ENCODE measurements around the gene ISOC2.
A peak's percentile ranks its signal among the peaks of the same experiment; 100 is the strongest.

ISOC2 gene

GRCh38 chr19:55476100-55476775 is 14.8 kb upstream of the ISOC2 start, which contains the start of gene ZNF628:
Gene ZNF628 (plus strand): TSS chr19:55476617. CDS start chr19:55479911, 3,294 bp downstream.
- peak; percentile 95 for DNase-seq

DNA sequence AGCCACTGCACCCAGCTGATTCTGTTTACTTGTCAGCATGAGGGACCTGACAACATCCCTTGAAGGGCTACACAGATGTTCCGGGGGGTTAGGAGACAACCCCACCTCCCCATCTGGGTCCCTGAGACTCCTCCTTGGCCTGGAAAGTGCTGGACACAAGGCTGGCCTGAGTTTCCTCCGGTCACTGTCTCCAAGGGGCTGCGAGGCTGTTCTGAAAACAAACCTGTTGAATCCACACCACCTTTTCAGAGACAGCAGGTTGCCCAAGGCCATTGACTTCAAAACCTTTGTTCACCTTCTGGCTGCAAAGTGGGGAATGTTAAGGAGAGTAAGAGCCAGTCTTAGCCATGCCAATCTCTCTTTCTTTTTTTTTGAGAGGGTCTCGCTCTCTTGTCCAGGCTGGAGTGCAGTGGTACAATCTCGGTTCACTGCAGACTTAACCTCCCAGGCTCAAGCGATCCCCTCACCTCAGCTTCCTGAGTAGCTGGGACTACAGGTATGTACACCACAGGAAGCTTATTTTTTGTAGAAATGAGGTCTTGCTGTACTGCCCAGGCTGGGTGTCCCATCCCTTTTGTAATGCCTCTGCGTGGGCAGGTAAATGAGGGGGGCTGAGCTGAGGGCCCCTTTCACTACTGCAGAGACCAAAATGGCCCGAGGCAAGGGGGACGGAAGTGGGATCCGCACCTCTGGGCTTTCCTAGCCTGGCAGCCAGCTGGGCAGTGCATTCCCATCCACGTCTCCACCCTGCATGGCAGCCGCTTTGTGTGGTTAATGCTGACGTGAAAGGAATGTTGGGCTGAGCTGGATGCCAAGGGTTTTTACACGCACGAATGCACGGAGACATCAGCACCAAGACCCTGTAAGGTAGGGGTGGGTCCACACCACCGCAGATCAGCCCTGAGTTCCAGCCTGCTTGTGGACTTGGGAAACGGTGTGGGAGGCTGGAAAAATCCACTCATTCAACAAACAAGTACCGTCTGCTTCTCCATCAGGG is 13.1 kb upstream of the ISOC2 start:
- DNase-seq: no peak

GRCh38 chr19:55473225-55474012 is 12.0 kb upstream of the ISOC2 start:
- DNase-seq: no peak

- no peak for DNase-seq
These were observed 11.0 kb upstream of the ISOC2 start for GRCh38 chr19:55472463-55472862.

DNA sequence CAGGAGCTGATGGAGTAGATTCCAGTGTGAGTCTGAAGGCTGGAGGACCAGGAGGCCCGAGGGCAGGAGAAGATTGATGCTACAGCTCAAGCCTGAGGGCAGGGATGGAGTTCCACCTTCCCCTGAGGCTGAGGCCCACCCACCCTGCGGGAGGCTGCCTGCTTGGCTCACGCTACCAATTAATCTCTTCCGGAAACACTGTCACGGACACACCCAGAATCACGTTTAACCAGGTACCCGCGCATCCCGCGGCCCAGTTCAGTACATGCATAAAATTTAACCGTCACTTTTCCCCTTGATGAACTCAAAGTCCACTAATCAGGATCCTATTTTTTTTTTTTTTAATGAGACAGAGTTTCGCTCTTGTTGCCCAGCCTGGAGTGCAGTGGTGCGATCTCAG is 9.8 kb upstream of the ISOC2 start:
- DNase-seq: no peak

DNA sequence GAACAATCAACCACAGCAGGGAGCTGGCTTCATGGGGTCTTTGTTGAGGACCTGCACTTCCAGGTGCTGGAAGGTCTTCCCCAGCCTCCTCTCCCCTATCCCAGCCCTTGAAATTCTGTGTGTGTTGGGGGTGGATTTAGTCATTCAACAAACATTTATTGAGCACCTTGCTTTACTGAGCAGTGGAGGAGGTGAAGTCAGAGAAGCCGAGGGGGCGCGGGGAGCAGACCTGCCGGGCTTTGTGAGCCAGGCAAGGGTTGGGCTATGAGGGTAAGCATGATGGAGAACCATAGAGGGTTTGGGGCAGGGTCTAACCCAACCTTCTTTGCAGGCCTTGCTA is 6.6 kb upstream of the ISOC2 start:
- no peak for DNase-seq

DNA sequence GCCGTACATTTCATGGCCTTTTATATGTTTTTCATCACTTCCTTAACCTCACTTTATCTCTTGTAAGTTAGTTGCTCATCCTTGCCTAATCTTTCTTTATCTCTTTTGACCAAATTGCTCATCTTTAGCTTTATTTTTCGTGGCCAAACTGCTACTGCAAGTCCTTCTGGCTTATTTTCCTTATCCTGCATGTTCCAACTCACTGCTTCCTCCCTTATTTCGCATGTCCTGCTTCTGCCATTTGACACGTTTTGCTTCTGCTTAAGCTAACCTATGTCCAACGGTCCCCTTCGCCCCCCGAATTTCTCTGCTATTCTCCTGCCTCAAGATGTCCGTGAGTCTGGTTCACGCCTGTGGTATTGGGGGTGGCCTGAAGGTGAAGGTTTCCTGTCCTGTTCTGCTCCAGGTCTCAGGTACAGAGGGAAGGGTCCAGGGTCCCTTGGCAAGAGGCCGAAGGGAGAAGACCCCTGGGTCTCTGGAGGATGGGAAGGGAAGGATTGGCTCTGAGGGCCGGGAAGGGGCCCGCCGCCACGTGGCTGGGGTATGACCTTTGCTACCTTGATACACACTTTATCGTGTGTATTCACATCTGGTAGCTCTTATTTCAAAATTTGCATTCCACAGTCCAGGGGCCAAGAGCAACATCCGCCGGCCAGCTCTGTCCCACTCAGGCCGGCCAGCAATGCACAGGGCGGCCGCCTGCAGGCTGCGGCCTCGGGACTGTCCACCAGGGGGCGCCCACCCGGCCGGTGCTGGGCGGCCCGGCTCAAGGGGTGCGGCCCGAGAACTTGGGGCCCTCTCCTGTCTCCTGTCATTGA is 6.0 kb upstream of the ISOC2 start:
- DNase-seq: no peak

DNA sequence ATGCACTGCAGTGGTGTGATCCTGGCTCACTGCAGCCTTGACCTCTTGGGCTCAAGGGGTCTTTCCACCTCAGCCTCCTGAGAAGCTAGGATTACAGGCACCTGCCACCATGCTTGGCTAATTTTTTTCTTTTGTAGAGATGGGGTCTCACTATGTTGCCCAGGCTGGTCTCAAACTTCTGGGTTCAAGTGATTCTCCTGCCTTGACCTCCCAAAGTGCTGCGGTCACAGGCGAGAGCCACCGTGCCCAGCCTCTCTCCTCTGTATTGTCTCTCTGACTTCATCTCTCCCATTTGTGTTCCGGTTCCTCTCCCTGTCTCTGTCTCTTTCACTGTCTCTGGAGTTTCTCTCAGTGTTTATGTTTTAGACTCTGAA is 4.8 kb upstream of the ISOC2 start:
- DNase-seq: no peak

- no peak for DNase-seq
These were observed 4.2 kb upstream of the ISOC2 start for GRCh38 chr19:55465460-55466240.

DNA sequence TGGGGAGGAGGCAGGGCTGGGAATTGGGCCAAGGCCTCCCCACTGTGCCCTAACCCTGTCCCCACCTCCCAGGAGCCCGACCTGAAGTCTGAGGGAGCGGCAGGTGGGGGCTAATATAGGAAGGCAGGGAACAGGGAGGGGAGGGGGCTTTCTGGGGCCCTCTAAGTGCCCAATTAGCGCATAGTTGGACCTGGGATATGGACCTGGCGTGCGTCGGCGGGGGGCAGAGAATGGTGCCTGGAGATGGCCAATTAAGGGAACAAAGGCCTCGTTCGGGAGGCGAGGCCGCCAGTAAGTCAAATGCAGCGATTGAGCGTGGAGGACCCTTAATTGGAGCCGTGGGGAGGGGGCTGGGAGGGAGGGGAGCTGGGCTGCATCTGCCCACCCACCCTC is 3.2 kb upstream of the ISOC2 start, which contains the start of gene C19orf85:
C19orf85 (minus strand) TSS at position 90 of the 393 bp plus-strand sequence. CDS start 197 bp downstream, outside the sequence.
- no peak for DNase-seq

GRCh38 chr19:55464039-55464661 is 2.7 kb upstream of the ISOC2 start:
- no peak for DNase-seq

- no peak for DNase-seq
These were observed 2.2 kb upstream of the ISOC2 start for GRCh38 chr19:55463583-55464031.

- no peak for DNase-seq
These were observed 1.3 kb upstream of the ISOC2 start for GRCh38 chr19:55462722-55463121.

DNA sequence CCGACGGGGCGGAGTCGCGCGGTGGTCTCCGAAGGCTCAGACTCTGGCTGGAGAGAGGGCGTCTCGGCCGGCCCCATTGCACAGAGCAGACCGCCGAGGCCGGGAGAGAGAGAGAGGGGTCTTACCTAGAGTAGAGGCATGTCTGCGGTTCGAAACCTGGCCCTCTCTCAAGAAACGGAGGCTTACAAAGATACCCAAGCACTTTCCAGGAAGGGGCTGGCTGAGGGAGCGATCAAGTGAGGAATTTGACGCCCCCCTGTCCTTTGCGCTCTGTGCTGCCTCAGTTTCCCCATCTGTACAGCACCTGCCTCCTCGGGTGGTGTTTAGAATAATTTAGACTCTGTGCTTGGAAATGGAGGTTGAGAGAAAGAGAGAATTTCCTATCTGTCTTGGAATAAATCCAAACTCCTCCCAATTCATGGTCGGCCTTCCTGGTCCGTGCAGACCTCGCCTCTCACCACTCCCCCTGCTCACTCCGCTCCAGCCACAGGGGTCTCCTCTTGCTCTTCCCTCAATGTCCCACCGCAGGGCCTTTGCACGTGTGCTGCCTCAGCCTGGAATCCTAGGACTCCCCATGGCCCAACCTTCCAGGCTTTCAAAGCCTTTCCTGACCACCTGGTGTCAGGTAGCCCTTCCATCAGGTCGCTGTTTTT is 658 bp upstream of the ISOC2 start:
- no peak for DNase-seq

GRCh38 chr19:55460670-55461258 is 678 bp downstream of the ISOC2 start:
- no peak for DNase-seq

DNA sequence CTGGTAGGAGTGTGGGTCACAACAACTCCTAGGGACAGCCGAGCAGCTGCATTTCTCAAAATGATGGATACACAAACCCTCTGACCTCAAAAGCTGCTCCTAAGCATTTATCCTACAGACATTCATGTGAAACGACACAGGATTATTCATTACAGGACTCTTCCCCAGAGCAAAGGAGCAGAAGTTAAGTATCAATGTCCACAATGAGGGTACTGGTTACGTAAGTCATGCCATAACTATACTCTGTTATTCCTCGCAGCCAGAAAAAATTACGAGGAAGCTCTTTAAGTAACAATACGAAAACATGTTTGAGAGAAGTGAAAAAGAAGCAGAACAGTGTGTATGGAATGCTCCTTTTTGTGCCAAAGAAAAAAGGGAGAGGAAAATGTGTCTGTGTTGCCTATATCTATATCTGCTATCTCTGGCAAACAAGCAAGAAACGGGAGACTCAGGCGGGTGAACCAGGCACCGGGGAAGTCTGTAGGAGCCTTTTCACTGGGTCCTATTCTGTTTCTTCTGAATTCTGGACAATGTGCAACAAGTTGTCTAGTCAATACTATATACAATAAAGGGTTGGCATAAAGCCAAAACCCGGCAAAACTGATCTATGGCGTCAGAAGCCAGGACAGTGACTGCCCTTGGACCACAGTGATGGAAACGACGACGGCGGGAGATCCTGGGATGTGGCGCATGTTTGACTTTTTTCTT is 1.3 kb downstream of the ISOC2 start:
- DNase-seq: no peak

DNA sequence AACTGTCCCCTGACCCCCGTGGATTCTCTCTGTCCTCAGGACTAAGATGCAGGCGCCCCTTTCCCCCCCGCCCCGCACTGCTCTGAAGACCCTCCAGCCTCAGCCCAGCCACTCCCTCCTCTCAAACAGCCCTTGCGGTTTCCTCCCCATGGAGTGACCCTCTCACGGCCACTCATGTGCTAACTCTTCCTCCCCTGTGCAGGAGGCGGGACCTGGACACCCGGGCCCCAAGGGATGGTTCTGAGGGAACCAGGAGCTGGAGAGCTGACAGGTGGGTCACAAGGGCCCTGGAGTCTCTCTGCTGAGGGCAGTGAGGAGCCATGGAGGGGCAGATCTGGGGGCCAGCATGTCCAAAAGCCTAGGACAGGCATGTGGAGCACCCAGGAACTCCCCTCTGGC is 1.9 kb downstream of the ISOC2 start:
- no peak for DNase-seq

DNA sequence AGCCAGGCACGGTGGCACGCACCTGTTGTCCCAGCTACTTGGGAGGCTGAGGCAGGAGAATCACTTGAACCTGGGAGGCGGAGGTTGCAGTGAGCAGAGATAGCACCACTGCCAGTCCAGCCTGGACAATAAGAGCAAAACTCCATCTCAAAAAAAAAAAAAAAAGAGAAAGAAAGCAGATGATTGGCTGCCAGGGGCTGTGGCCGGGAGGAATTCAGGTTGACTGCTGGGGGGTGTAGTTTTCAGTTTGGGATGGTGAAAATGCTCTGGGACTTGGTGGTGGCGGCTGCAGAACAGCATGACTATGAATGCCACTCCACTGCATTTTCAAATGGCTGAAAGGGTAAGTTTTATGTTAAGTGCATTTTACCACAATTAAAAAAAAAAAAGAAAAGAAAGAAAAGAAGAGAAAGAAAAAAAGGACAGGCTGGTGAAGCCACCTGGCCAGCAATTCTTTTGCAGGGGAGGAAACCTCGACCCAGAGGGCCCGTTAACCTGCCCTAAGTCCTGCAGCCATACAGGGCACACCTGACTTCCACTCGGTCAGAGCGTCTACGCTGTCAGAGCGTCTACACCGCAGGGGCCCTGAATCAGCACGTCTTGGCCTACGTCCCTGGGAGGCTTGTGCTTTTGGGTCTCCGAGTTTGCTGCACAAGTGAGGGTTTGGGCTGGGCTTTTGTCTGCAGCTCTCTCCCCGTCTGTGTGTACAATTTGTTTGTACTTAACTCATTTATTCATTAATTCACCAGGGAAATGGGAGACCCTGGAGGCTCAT is 3.6 kb downstream of the ISOC2 start:
- no peak for DNase-seq

GRCh38 chr19:55456347-55456746 is 5.1 kb downstream of the ISOC2 start:
- no peak for DNase-seq
